GM12891 (cell line): ENCODE results near the gene CKS1B.

ENCODE experiments used
- POLR2A ChIP-seq: IDR thresholded peaks from 2 replicates; pipeline ENCODE4 v1.6.1; 2011; ENCODE audit warnings: low read depth, low read length, control low read depth
- POLR2AphosphoS5 ChIP-seq: IDR thresholded peaks from 2 replicates; pipeline ENCODE4 v1.6.1; 2011; ENCODE audit warnings: low read depth, low read length, control low read depth

- TF ChIP-seq POLR2A (no peak), POLR2AphosphoS5 (no peak)
Observed at GRCh38 chr1:155012026-155012546, 37.6 kb downstream of the CKS1B start.
